IMR-90 (cell line): Measurements from ENCODE around the gene WDR49.

ENCODE experiments used
- BHLHE40 ChIP-seq: fragments of 150-350 bp; IDR thresholded peaks from 2 replicates; pipeline ENCODE4 v1.6.1; 2016; ENCODE audit warnings: mild to moderate bottlenecking, low read depth, low read length
- CEBPB ChIP-seq: IDR thresholded peaks from 2 replicates; pipeline ENCODE4 v1.6.1; 2012; ENCODE audit warnings: low read depth, low read length, improper control_type of control experiment
- CHD1 ChIP-seq: IDR thresholded peaks from 2 replicates; pipeline ENCODE4 v1.6.1; 2012; ENCODE audit warnings: low read depth, low read length, improper control_type of control experiment
- FOS ChIP-seq: fragments of 150-350 bp; IDR thresholded peaks from 2 replicates; pipeline ENCODE4 v1.6.1; 2016; ENCODE audit warnings: low read depth, low read length
- MAFK ChIP-seq: IDR thresholded peaks from 2 replicates; pipeline ENCODE4 v1.6.1; 2012; ENCODE audit warnings: low read depth, low read length, improper control_type of control experiment
- MAZ ChIP-seq: IDR thresholded peaks from 2 replicates; pipeline ENCODE4 v1.6.1; 2012; ENCODE audit warnings: low read depth, mild to moderate bottlenecking, low read length, improper control_type of control experiment, moderate library complexity, borderline replicate concordance
- MXI1 ChIP-seq: IDR thresholded peaks from 2 replicates; pipeline ENCODE4 v1.6.1; 2012; ENCODE audit warnings: low read depth, mild to moderate bottlenecking, low read length, moderate library complexity, borderline replicate concordance
- POLR2A ChIP-seq: IDR thresholded peaks from 2 replicates; pipeline ENCODE4 v1.6.1; 2012; ENCODE audit warnings: mild to moderate bottlenecking, low read depth, low read length
- RAD21 ChIP-seq: IDR thresholded peaks from 2 replicates; pipeline ENCODE4 v1.6.1; 2012; ENCODE audit warnings: low read length, improper control_type of control experiment
- TF ChIP-seq, protein P1 (sequence below): conservative IDR thresholded peaks from 2 replicates; pipeline ENCODE4 v1.5.1; 2012; ENCODE audit warnings: mild to moderate bottlenecking, low read depth, low read length, improper control_type of control experiment
- TF ChIP-seq, protein P2 (sequence below): fragments of 150-350 bp; IDR thresholded peaks from 2 replicates; pipeline ENCODE4 v1.6.1; 2017; ENCODE audit warnings: mild to moderate bottlenecking, antibody characterized with exemption, low read length, low read depth

DNA sequence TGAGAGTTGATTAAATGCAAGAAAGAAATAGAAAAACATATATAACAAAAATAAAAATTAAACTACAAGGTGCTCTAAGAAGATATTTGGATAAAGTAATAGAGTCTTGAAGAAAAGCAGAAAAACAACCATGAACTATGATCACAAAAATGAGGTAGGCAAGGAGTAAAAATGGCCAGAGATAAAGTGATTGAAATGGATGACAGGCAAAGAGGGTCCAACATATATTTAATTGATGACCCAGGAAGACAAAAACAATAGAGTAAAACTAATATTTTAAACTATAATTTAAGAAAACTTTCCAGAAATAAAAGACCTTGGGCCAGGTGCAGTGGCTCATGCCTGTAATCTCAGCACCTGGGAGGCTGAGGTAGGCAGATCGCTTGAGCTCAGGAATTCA, 22.1 kb upstream of the WDR49 start:
- TF ChIP-seq, protein P1, sequence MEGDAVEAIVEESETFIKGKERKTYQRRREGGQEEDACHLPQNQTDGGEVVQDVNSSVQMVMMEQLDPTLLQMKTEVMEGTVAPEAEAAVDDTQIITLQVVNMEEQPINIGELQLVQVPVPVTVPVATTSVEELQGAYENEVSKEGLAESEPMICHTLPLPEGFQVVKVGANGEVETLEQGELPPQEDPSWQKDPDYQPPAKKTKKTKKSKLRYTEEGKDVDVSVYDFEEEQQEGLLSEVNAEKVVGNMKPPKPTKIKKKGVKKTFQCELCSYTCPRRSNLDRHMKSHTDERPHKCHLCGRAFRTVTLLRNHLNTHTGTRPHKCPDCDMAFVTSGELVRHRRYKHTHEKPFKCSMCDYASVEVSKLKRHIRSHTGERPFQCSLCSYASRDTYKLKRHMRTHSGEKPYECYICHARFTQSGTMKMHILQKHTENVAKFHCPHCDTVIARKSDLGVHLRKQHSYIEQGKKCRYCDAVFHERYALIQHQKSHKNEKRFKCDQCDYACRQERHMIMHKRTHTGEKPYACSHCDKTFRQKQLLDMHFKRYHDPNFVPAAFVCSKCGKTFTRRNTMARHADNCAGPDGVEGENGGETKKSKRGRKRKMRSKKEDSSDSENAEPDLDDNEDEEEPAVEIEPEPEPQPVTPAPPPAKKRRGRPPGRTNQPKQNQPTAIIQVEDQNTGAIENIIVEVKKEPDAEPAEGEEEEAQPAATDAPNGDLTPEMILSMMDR: no peak
- TF ChIP-seq POLR2A (no peak), MAZ (no peak), RAD21 (no peak), MAFK (no peak), CHD1 (no peak), CEBPB (no peak), BHLHE40 (no peak), FOS (no peak), MXI1 (no peak)
- TF ChIP-seq, protein P2, sequence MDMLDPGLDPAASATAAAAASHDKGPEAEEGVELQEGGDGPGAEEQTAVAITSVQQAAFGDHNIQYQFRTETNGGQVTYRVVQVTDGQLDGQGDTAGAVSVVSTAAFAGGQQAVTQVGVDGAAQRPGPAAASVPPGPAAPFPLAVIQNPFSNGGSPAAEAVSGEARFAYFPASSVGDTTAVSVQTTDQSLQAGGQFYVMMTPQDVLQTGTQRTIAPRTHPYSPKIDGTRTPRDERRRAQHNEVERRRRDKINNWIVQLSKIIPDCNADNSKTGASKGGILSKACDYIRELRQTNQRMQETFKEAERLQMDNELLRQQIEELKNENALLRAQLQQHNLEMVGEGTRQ: no peak
